ENCODE results near the gene DNAJC13.

DNA sequence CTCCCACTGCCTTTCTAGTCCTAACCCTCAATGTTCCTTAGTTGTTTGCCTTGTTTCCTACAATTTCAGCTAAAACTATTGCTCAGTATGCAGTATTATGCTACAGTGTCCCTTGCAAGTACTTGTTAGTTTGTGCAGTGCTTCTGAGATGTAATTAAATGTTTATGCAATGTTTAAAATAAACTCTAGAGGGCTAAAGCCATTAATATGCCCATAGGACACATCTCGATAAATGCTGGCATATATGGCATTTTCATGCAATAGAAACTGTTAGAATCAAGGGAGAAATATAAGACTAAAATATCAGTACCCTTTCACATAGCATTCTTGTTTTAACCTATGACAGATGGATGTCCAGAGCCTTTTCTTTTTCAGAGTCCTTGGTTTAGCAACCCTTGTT, 120.0 kb downstream of the DNAJC13 start:
- TF ChIP-seq, protein P1, sequence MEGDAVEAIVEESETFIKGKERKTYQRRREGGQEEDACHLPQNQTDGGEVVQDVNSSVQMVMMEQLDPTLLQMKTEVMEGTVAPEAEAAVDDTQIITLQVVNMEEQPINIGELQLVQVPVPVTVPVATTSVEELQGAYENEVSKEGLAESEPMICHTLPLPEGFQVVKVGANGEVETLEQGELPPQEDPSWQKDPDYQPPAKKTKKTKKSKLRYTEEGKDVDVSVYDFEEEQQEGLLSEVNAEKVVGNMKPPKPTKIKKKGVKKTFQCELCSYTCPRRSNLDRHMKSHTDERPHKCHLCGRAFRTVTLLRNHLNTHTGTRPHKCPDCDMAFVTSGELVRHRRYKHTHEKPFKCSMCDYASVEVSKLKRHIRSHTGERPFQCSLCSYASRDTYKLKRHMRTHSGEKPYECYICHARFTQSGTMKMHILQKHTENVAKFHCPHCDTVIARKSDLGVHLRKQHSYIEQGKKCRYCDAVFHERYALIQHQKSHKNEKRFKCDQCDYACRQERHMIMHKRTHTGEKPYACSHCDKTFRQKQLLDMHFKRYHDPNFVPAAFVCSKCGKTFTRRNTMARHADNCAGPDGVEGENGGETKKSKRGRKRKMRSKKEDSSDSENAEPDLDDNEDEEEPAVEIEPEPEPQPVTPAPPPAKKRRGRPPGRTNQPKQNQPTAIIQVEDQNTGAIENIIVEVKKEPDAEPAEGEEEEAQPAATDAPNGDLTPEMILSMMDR (IDR thresholded peaks at IDR 0.05 in 4 of 5, conservative IDR thresholded peaks at IDR 0.05 in 1 of 5) = no peak
- TF ChIP-seq POLR2A (IDR thresholded peaks at IDR 0.05) = no peak

Data from gastrocnemius medialis (tissue), 4 donors.